Smooth muscle cell (in vitro differentiated cells): ENCODE results near the gene NDUFA3. TPM values are rescaled to one million over a fixed set of nuclear protein-coding genes. Genes with fewer than 3 reads are reported as not detected.

Source experiments
- DNase-seq: peaks from one replicate; lab custom pipeline; 2025; ENCODE audit not compliant: unreplicated experiment; lab: John Stamatoyannopoulos, UW
- H2AFZ ChIP-seq: fragments of 200-600 bp; sonication (generic); 2 replicates; pipeline ENCODE4 v1.6.0; 2016; ENCODE audit warnings: antibody characterized with exemption, low read depth, mild to moderate bottlenecking
- H3F3A ChIP-seq: fragments of 200-600 bp; sonication (generic); 2 replicates; pipeline ENCODE4 v1.6.0; 2017; ENCODE audit warnings: antibody characterized with exemption, low read depth
- H3K27ac ChIP-seq: fragments of 200-600 bp; sonication (generic); 2 replicates; pipeline ENCODE4 v1.5.1; 2016; ENCODE audit warnings: low read depth, mild to moderate bottlenecking
- H3K27me3 ChIP-seq: fragments of 200-600 bp; sonication (generic); 2 replicates; pipeline ENCODE4 v1.6.1; 2016; ENCODE audit warnings: low read depth, mild to moderate bottlenecking
- H3K36me3 ChIP-seq: fragments of 200-600 bp; sonication (generic); 2 replicates; pipeline ENCODE4 v1.5.1; 2016; ENCODE audit warnings: low read depth
- H3K4me1 ChIP-seq: fragments of 200-600 bp; sonication (generic); 2 replicates; pipeline ENCODE4 v1.5.1; 2016; ENCODE audit warnings: low read depth
- H3K4me2 ChIP-seq: fragments of 200-600 bp; sonication (generic); 2 replicates; pipeline ENCODE4 v1.6.0; 2016; ENCODE audit warnings: mild to moderate bottlenecking
- H3K4me3 ChIP-seq: fragments of 200-600 bp; sonication (generic); 2 replicates; pipeline ENCODE4 v1.5.1; 2016; ENCODE audit warnings: mild to moderate bottlenecking
- H3K79me2 ChIP-seq: fragments of 200-600 bp; sonication (generic); 2 replicates; pipeline ENCODE4 v1.6.0; 2016; ENCODE audit warnings: low read depth, mild to moderate bottlenecking
- H3K9ac ChIP-seq: fragments of 200-600 bp; sonication (generic); 2 replicates; pipeline ENCODE4 v1.6.0; 2016; ENCODE audit warnings: low read depth
- H3K9me3 ChIP-seq: fragments of 200-600 bp; sonication (generic); replicated peaks from 2 replicates; pipeline ENCODE4 v1.5.1; 2016; ENCODE audit warnings: low read depth
- H4K20me1 ChIP-seq: fragments of 200-600 bp; sonication (generic); 2 replicates; pipeline ENCODE4 v1.6.0; 2016; ENCODE audit warnings: low read depth
- WGBS: methylation state at CpG from one replicate; pipeline ENCODE4 v1.1.7; 2016; ENCODE audit warnings: low lambda C conversion rate; 5-methylcytosine and 5-hydroxymethylcytosine counted together
- polyA plus RNA-seq: library from polyadenylated mRNA; unstranded; fragments of >200 nt; fragmentation: Nextera tagmentation; extraction: Ambion mirVana; gene quantifications from 2 replicates; pipeline ENCODE4 v1.2.1, GENCODE V29; 2016
- total RNA-seq: library from RNA; depleted of rRNA; stranded (reverse); fragments of >200 nt; gene quantifications from 2 replicates; pipeline ENCODE4 v1.2.3, GENCODE V29; 2014
- TF ChIP-seq, protein P1 (sequence below): fragments of 200-600 bp; sonication (generic); IDR thresholded peaks from 2 replicates; pipeline ENCODE4 v1.5.1; 2017; ENCODE audit warnings: borderline replicate concordance, mild to moderate bottlenecking, antibody characterized with exemption; ENCODE audit not compliant: insufficient read depth, poor library complexity, severe bottlenecking

Gene NDUFA3
- total and polyA plus RNA-seq, 2 experiments from 2014 or later = 29.8 to 249 TPM

DNA sequence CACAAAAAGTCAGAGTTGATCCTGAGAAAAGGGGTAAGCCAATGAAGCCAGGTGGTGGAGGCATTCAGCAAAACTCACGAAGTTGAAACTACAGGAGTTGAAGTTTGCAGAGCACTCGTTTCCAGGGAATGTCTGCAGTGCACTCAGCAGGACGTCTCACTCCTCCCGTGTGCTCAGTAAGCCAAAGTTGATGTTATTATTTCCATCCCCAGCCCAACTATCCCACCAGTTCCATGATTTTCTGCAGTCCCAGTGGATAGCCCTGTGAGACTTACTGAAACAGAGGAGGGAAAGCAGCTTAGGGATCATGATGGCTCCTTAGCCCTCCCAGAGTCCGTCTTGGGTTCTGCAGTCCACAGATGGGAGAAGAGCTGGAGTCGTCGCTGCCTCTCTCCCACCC lies 21.6 kb upstream of the NDUFA3 start, which contains the start of gene TARM1:
Gene TARM1, minus strand, starts transcription at position 334 of the 400 bp plus-strand sequence. Its CDS starts 25 bp downstream, at position 309.
- H3F3A ChIP-seq = no peaks in the 10 kb centered on the region
- H2AFZ ChIP-seq = no peak within 1 kb of the TSS
- no peak within 1 kb of the TSS for H3K9ac ChIP-seq
- 91% methylated on average over 7 of the region's 7 CpGs for WGBS
- H3K4me3 ChIP-seq = no peak within 1 kb of the TSS
- no peak for DNase-seq
- no peaks in the 10 kb centered on the region for H3K79me2 ChIP-seq
- H4K20me1 ChIP-seq = no peaks in the 10 kb centered on the region
- H3K27ac ChIP-seq = no peak within 1 kb of the TSS
- TF ChIP-seq, protein P1, sequence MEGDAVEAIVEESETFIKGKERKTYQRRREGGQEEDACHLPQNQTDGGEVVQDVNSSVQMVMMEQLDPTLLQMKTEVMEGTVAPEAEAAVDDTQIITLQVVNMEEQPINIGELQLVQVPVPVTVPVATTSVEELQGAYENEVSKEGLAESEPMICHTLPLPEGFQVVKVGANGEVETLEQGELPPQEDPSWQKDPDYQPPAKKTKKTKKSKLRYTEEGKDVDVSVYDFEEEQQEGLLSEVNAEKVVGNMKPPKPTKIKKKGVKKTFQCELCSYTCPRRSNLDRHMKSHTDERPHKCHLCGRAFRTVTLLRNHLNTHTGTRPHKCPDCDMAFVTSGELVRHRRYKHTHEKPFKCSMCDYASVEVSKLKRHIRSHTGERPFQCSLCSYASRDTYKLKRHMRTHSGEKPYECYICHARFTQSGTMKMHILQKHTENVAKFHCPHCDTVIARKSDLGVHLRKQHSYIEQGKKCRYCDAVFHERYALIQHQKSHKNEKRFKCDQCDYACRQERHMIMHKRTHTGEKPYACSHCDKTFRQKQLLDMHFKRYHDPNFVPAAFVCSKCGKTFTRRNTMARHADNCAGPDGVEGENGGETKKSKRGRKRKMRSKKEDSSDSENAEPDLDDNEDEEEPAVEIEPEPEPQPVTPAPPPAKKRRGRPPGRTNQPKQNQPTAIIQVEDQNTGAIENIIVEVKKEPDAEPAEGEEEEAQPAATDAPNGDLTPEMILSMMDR = no peak
- no peaks in the 10 kb centered on the region for H3K4me1 ChIP-seq
- H3K9me3 ChIP-seq = no peaks in the 10 kb centered on the region
- H3K36me3 ChIP-seq = no peaks in the 10 kb centered on the region
- no peak within 1 kb of the TSS for H3K4me2 ChIP-seq
- H3K27me3 ChIP-seq = no peaks in the 10 kb centered on the region

DNA sequence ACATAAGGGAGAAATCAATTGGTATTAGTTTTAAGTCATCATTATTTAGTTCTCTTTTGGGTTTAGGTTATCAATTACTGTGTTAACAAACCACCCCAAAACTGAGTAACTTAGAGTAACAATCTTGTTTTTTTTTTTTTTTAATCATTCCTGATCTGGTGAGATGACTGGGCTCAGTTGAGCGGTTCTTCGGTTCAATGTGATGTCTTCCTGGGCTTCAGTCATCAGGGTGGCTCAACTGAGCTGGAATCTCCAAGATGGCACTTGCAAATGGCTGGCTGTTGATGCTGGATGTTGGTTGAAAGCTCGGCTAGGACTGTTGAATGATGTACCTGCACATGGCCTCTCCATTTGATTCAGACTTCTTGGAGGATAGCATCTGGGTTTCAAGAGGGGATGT lies 18.2 kb upstream of the NDUFA3 start:
- Histone ChIP-seq H3K4me3 (no peak overlapping the region), H4K20me1 (no peaks in the 10 kb centered on the region), H3K9me3 (no peaks in the 10 kb centered on the region), H3K4me2 (no peak overlapping the region), H3K9ac (no peak overlapping the region), H3K27me3 (no peaks in the 10 kb centered on the region), H2AFZ (no peak overlapping the region), H3F3A (no peaks in the 10 kb centered on the region), H3K27ac (no peak overlapping the region), H3K79me2 (no peaks in the 10 kb centered on the region), H3K4me1 (no peaks in the 10 kb centered on the region), H3K36me3 (no peaks in the 10 kb centered on the region)
- TF ChIP-seq, protein P1 = no peak
- whole genome bisulfite sequencing = 93% methylated on average over 3 of the region's 3 CpGs
- no peak for DNase-seq

DNA sequence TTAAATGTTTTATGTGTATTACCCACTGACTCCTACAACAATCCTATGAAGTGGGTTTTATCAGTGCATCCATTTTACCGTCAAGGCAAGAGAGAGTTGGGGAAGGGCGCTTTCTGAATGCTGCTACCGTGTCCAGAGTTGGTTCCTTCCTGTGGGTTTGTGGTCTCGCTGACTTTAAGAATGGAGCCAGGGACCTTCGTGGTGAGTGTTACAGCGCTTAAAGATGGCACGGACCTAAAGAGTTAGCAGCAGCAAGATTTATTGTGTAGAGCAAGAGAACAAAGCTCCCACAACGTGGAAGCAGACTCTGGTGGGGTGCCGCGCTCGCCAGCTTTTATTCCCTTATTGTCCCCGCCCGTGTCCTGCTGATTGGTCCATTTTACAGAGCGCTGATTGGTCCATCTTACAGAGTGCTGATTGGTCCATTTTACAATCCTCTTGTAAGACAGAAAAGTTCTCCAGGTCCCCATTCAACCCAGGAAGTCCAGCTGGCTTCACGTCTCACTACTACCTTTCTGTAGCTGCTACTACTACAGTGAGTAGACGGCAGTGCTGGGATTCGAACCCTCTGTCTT lies 8.1 kb upstream of the NDUFA3 start:
- Histone ChIP-seq H3K27me3 (peaks cover 3% of the 10 kb centered on the region), H2AFZ (no peak overlapping the region), H4K20me1 (no peaks in the 10 kb centered on the region), H3K79me2 (no peaks in the 10 kb centered on the region), H3K9me3 (no peaks in the 10 kb centered on the region), H3K4me1 (no peaks in the 10 kb centered on the region), H3K36me3 (no peaks in the 10 kb centered on the region), H3K4me3 (no peak overlapping the region), H3F3A (no peaks in the 10 kb centered on the region), H3K27ac (no peak overlapping the region), H3K4me2 (no peak overlapping the region), H3K9ac (no peak overlapping the region)
- TF ChIP-seq, protein P1 = no peak
- DNase-seq = no peak
- 91% methylated on average over 17 of the region's 17 CpGs for WGBS
